Left colon (tissue), 2 donors: ENCODE results near the gene FGFBP2. TPM values are rescaled to one million over a fixed set of nuclear protein-coding genes. Genes with fewer than 3 reads are reported as not detected.

ENCODE experiments used
- ATAC-seq: fragments of 200-7000 bp; cut with Tn5 transposase; one replicate; pipeline ENCODE4 v1.9.1; 2020; ENCODE audit warnings: mild to moderate bottlenecking, moderate library complexity
- DNase-seq, 2 donors: peaks; one replicate each; pipeline ENCODE4 v3.0.0-alpha.2; 2020
- intact Hi-C, 2 donors: fragments of 100-400 bp; cut with DNase I in 1 of 2; cut with micrococcal nuclease in 1 of 2; formaldehyde crosslinking; loops; one replicate each; pipeline versions ENCODE4 v1.11.2 to v1.14.0; 2022; cut with DNase I, micrococcal nuclease
- total RNA-seq, 2 donors: library from RNA; stranded (reverse); fragmentation: NEBNext Ultra II Directional; extraction: Animal tissue kit (Norgen Biotek cat#: 25700); gene quantifications; one replicate each; pipeline ENCODE4 v1.2.1, GENCODE V29; 2021
- donor health status: DM: no; HTN: no; CAD: no.
- donor health status: DM: yes; HTN: yes; CAD: no.

FGFBP2 gene
- total RNA-seq, 2 donors from 2014 or later = 0.49 to 0.75 TPM

DNA sequence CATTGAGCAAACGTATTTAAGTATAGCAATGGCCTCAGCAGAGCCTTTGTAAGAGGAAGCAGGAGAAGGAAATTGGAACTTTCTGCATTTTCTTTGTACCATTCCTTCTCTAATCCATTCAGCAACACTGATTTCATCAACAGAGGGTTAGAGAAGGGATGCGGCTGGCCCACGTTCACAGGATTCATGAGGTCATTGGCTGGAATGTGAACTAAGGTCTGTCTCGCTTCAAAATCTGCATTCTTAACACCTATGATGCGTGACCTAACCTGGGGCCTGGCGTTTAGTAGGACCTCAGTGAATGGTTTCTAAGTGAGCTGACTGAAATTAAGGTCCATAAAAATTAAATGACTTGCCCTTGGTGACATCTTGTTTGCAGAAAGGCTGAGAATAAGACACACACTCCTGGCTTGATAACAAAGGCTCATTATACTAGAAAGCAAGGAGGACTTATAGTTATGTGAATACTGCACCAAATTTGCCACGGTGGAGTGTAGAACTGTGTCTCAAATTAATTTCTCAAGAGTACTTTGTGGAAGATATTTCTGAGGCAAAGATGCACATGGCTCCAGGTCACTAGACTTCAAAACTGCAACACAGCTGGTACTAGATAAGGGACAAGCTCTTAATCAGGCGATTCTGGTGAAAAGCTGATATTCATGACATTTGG, 49.9 kb downstream of the FGFBP2 start:
- ATAC-seq (no peak), DNase-seq (no peak)
- intact Hi-C loops = no loop called here

DNA sequence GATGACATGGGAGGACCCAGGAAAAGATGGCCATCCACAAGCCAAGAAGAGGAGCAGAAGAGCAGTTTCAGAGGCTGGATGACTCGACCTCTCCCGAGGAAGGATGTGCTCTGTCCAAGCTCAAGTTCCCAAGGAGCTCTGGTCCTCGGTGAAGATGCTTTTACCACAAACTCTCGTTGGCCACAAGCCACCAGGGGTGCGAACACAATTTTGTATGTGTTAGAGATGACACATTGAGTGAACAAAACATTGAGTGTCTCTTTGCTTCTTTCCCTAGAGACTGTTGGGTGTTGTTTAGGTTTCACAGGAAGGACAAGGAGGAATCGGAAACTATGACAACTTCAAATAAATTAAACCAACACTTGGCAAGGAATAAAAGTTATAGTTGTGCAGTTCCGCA, 50.7 kb downstream of the FGFBP2 start:
- ATAC-seq (no peak), DNase-seq (no peak)
- intact Hi-C loops = no loop called here

Other genes with a start within 250 kb of the FGFBP2 start
- 1 to 10 TPM; 1.1 to 5.7 TPM for gene CD38, start 184.8 kb downstream of the FGFBP2 start, total RNA-seq
- 10 to 100 TPM; 39.8 to 82.8 TPM for gene FGFBP1, start 24.4 kb downstream of the FGFBP2 start, total RNA-seq
- gene PROM1, start 120.8 kb upstream of the FGFBP2 start, total RNA-seq = 100 to 1,000 TPM in 1 of 2 donors, 10 to 100 TPM in 1; 84.1 to 121 TPM